Activated gamma-delta T cell (primary cell): ENCODE data around the gene PRDM11.
"Not testable (repeated sequence)": the region's sequence is repeated elsewhere in the genome, so short reads cannot be mapped to it uniquely, and the experiment has no call there.

Experiments
- DNase-seq: peaks from one replicate; lab custom pipeline; 2025; lab: John Stamatoyannopoulos, UW

PRDM11 gene

DNA sequence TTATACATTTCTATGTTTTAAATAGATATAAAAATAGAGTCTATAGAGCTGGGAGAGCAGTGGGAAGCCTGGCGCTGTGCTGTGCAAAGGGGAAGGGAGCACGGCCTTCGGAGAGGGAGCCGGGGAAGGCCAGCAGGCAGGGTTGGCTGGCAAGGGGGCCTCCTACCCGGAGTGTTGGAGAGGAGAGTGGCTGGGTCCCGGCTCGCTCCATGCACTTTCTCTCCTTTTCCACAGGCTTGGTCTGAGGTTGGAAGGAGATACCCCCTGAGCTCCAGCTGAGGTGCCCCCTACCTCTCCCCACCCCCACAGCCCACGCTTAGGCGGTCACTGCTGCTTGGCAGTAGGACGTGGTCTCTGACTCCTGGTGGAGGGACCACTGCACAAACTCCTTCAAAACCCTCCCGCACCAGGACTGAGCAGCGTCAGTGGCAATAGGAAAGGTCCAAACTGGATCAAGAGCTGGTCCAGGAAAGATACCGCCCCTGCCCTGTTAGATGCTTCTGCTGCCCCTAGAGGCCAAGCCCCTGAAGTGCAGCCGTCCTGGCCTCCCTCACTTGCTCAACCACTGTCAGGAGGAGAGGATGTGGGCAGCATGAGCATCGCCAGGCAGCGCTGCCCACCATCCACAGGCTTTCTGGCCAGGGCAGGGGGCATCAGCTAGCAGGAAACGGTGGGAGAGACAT is 86.8 kb downstream of the PRDM11 start:
- DNase-seq = no peak

DNA sequence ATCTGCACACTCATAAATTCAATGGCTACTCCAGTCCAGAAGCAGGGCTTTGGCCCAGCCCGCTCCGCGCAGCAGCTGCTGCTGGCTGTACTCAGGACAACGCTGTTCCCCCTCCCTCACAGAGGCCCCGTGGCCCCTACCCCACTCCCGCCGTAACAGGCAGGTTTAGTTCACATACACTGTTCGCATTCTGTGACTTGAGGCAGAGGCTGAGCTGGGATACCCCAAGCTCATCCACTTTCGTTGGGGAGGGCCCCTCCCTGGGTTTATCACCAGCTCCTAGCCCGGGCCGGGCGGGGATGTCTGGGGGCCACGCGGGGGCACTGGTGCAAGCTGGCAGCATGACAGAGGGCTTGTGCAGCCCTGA is 87.3 kb downstream of the PRDM11 start:
- DNase-seq = no peak

DNA sequence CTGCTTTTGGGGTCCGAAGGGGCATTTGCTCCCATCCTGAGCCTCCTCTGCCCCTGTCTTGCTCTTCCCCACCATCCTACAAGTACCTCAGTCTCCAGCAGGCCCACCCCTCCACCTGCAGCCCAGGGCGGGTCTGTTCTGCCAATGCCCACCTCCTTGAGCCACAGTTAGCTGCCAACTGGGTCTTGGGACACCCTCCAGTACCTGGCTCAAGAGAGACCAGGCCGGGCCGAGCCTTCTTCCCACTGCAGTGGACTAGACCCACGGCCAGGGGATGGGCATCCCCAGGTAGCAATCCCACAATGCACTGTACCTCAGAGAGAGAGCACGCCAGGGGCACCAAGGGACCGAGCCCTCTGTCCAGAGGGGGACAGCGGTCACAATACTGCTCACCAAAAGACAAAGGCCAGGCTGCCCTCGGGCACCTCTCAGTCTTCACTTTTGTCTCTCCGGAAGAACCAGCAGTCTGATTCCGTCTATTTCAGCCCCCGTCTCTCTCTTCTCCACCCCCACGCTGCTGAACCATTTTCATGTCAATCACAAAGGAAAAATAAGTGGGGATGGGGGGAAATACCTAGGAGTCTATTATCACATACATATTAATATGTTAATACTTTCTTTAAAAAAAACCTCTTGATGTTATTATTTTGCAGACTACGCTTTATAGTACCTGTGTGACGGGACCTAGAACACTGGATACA is 88.0 kb downstream of the PRDM11 start:
- DNase-seq = no peak

DNA sequence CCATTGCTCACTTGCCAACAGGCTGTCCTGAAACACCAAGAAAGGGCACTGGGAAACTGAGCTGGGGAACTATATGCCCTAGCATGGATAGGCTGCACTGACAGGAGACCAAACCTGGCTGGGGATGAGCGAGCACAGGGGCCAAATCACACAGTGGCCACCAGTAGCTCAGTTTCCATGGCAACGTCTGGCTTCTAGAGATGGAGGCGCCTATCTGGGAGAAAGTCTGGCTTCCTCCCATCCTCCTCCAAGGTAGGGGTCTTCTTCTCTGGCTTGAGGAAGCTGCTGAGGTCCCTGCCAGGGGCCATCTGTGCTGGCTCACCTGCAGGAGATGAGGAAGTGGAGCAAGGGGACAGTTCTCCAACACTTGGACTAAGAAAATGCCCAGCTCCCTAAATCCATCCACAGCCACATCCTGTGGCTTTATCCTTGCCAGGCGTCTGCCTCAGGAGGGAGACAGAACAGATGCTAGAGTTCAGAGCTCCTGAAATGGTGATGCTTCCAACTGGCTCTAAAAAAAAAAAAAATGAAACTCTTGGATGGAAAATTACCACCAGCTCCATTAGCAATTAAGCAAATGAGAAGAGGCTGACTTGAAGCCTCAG is 91.4 kb downstream of the PRDM11 start:
- no peak for DNase-seq

DNA sequence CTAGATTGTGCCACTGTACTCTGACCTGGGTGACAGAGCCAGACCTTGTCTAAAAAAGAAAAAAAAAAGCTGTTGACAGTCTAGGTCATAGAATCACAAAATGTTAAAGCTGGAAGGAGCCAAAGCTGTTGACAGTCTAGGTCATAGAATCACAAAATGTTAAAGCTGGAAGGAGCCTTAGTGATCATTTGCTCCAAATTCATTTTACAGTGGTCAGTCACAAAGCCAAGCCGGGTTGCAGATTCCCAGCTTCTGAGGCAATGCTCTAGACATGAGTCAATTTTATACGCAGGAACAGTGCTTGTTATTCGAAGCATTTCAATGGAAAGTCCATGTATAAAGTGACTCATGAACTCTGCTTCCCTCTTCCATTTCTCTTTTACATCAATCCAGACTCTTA is 92.3 kb downstream of the PRDM11 start:
- DNase-seq = no peak

DNA sequence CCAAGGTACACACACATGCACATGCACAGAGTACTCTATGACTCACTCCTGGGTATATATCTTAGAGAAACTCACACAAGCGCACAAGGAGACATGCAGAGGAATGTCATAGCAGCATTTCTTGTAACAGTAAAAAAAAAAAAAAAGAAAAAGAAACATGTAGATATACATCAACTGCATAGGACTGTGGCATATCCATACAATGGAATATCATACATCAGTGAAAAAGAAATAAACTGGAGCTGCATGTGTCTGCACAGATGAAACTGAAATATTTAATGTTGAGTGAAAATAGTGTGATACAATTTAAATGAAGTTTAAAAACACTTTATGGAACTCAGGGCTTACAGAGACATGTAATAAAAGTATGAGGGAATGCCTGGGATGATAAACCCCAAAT is 93.3 kb downstream of the PRDM11 start:
- no peak for DNase-seq

DNA sequence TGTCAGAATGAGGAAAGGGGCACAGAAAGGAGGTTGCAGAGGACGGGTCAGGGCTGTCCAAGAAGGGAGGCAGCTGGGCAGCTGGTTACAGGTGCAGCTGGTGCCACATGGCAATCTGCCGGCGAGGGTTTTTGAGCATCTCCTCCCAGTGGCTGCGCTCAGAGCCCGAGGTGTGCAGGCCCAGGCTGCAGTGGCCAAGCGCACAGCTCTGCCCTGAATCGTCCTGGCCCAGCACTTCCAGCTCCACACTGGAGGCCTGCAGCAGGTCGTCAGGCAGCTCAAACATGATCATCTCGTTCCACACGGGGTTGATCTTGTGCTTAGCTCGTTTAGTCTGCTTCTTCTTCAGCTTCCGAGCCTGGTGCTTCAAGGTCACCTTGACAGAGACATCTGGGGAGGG is 97.5 kb downstream of the PRDM11 start:
- no peak for DNase-seq

DNA sequence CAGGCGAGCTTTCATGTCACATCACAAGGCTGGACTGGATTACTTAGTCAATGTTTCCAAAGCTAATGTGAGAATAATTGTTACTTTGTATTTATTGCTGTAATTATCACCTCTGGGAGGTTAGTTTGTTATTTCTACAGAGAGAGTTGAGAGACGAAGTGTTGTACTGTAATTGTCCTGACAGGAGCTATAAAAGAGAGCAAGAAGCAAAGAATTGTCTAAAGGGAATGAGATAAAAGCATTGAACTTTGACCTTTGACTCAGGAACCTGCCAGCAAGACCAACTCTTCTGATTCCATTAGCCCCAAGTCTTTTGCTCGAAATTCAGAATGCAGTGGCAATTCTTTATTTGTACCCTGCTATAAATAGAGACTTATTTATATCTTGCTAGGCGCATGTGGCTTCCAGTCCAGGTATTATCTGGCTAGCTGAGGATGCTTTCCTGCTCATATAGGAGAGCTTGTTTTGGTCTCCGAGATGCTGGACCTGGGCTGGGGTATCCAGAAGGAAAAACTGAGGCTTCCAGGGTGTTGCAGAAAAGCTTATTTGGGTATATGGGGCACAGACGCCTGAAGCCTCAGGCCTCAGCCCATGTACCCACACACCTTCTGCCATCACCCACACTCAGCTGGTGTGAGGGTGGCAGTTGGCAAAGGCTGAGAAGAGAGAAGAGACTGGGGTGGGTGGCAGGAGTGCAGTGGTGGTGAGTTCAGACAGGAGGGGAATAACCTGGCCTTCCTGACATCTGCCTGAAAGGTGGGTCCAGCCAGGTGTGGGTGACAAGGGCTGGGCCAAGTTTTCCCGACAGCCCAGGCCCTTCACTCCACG is 99.0 kb downstream of the PRDM11 start:
- DNase-seq = no peak

DNA sequence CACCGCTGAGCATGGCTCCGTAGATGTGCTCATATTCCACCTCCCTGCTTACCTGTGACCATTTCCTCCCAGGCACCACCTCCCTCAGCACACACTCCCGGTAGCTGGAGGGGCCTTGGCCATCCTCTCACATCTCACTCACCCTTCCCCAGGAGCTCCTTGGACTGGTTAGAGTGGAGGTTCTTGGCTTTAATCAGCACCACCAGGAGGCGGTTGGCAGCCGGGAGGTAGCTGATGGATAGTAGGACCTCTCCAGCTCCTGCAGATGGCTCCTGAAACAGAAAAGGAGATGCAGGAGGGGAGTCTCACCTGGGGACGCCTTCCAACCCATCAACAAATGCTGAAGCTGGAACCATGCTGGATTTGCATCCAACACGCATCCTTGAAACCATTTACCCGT is 99.8 kb downstream of the PRDM11 start:
- no peak for DNase-seq

DNA sequence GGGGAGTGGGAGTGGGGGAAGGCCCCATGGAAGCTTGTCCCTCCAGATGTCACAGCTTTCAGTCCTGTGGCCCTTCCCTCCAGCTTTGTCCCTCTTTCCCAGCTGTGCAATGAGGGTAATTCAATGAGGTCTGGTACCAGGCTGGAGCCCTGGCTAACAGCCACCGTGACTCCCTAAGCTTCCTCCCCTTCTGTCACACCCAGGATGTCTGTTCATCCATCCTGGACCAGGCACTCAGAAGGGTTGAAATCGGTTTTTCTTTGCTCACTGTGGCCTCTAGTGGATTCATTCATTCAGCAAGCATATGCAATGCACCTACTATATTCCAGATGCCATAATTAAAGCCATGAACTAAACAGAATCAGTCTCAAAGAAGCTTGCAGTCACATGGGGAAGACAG is 101.0 kb downstream of the PRDM11 start:
- DNase-seq = no peak

DNA sequence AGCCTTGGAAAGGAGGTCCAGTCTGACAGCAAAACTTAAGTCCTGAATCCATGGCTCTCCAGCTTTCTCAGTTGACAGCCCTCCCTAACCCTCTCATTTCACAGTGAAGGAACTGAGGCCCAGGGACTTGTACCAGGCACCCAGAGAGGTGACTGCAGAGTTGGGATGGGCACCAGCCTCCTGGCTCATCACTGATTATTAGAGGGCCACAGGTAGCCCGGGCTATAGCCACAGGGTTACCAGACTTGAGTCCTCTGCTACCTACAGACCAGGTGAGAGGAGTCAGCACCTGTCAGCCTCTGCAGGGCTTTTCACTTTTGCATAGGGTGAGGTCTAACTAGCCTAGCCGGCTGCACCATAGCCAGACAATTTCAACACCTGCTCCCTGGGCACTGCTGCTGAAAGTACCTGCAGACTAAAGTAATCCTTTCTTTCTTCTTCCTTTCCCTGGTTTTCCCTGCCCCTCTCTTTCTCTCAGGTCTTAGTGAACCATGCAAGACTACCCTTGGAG is 102.1 kb downstream of the PRDM11 start:
- DNase-seq = no peak

DNA sequence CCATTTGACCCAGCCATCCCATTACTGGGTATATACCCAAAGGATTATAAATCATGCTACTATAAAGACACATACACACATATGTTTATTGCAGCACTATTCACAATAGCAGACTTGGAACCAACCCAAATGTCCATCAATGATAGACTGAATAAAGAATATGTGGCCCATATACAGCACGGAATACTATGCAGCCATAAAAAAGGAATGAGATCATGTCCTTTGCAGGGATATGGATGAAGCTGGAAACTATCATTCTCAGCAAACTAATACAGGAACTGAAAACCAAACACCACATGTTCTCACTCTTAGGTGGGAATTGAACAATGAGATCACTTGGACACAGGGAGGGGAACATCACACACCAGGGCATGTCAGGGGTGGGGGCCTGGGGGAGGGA is 102.9 kb downstream of the PRDM11 start:
- not testable (repeated sequence) for DNase-seq

DNA sequence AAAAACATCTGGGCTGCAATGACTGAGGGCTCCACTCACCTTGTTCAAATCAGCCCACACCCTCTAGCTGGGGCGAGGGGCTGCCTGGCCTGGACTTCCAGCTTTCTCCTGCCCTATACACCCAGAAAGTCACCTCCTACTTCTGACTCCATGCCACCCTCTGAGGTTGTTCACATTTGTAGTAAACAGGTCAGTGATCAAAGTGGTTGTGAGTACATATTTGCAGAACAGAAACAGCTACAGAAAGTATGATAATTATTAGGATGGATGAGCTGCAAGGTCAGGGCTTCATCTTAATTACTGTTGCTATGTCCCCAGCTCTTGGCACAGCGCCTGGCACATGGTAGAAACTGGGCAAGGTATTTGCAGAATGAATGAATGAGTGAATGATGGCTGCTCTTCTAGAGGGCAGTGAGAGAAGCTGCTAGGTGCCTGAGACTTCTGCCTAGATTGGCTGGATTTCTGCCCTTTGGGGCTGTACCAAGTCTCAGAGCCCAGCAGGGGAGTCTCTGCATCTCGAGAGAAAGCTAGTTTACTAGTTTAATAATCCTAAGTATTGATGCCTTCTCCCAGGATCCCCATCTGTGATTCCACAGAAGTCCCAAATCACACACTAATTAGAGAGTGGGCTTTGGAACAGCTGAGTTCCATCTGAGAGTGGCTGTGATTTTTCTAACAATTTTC is 103.7 kb downstream of the PRDM11 start:
- no peak for DNase-seq

DNA sequence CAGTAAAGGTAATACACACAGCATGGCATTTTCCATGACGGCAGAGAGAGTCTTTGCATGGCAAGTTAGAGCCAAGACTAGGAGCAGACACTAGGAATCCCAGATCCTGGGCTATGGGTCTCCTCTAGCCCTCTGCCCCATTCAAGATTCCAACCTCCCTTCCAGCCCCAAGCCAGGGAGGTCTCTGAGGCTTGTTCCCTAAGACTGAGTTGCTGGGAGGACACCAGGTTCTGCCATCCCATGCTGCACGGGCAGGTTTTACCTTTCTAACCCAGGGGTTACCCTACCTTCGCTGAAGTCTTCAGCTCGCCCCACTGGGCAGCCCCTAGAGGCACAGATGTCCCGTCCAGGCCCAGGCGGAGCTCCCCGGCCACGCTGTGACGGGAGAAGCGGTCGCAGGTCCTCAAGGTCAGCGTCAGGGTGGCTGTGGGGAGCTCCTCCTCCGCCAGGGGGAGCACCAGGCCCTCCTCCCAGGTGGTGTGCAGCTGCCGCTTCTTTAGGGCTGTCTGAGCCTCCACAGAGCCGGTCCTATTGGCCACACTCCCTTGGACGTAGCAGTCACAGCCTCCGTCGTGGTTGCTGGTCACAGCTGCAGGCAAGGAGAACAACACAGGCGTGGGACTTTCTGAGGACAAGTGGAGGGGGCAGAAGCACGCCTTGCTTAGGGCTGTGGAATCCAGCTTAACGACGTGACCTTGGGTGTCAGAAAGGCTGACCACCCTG is 105.9 kb downstream of the PRDM11 start:
- no peak for DNase-seq

DNA sequence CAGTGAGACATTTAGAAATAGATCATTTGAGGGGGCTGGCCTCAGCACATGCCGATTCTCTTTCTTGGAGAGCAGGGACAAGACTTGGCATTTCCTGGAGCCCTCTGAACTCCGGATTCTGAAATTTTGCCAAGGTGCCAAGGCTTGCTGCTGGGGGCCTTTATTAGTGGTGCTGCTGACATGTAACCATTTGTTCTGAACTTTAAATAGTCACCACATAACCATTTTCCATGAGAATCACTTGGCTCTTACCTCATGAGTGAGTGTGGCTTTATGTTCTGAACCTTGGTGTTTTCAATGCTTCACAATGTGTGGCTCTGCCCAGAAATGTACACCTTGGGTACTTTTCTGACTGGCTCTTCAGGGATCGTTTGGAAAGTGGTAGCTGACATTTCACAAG is 106.4 kb downstream of the PRDM11 start:
- DNase-seq = no peak

DNA sequence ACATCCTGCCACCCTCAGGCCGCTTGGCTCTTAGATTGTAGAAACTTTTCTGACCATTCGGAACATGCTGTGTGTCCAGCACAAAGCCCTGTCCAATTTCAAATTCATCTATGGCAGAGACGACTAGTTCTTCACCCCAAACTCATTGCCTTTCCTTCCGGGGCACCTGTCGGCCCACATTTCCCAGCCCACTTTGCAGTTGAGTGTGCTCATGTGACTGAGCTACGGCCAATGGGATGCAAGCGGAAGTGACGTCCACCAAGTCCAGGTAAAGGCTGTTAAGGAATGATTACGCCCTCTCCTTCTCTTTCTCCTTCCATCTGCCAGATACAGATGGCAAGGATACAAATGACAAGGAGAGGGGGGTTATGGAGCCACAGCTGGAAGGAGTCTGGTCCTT is 107.2 kb downstream of the PRDM11 start:
- DNase-seq = no peak

DNA sequence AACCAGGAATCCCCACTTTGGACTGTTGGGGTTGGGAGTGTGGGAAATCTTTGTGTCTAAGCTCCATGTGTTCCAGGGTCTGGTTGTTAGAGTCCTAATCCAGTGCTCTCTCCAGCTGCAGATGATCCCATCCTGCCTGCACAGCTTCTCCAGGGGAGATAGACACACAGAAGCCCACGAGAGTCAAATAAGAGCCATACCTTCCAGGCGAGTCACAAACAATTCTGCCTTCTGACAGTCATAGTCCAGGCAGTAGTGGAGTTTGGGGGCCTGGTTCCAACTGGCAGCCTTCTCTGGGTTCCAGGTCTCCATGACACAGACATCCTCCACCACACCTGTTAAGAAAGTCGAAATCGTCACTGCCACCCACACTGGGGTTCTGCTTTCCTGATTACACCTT is 107.6 kb downstream of the PRDM11 start:
- DNase-seq = no peak

DNA sequence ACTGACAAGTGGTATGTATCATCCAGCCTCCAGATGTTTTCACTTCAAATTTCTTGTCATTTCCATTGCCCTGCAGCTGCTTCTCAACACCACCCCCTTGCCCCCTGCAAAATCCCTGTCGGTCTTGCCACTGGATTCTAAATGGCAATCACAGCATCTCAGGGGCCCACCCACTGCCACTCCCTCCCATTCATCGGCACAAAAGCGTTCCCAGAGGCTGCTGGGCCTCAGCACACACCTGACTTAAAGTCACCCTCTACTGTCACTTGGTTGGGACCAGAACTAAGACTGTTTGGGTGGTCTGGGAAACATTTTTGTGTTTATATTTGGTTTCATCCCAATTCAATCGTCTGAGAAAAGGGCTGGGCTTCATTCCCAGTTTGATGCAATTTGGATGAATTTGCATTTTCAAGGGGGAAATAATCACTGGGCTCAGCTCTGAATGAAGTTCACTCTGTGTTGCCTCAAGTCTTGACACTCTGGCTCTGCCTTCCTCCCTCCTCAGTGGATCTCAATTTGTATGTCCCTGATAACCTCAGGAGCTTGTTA is 112.6 kb downstream of the PRDM11 start:
- DNase-seq = no peak

DNA sequence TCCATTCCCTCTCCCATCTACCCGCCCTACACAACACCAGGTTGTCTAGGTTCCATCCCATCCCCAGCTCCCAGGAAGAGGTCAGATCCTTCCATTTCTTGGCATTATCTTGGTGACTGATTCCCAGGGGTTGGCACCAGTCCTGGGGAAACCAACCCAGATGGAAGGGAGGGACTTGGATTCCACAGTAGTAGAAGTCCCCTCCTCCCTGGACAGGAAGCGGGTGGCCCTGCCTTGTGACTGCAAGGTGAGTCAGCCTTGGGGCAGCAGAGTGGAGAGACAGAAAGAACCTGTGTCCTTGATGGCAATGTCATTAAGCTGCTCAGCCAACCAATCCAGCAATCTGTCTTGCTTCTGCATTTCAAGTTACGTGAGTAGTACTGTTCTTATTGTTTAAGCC is 113.2 kb downstream of the PRDM11 start:
- DNase-seq = no peak

DNA sequence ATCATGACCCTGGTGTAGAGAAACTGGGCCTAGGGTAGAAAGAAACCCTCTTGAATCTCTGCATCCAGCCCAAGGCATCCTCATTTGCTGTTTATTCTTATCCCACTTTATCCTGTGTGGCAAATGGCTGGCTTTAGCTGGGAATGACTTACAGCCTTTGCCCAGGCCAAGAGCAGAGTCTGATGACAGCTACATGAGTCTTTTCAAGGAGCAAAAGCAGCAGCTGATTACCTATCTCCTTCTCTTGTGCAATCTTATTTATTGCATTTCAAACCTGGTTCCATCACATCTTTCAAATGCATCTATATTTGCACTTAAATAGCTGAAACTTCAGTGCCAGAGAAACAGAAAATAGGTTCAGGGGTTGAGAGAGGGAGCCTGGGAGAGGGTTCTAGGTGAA is 113.6 kb downstream of the PRDM11 start:
- DNase-seq = no peak

DNA sequence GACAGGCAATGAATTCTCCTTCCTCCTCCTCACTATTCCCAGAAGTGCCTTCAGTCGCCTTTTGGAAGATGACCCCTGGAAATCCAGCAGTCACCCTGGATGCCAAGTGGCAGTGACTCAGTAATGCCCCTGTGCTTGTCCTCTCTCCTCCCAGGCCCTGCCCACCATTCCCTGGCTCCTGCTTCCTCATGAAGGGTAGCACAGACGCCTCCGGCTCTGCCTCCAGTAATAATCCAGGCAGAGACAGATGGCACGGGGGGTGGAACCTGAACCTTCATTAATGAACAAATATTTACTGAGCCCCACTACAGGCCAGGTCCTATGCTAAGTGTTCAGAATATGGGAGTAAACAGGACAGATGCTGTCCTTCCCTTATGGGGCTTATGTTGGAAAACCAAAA is 116.5 kb downstream of the PRDM11 start:
- DNase-seq = no peak
